IPS-20b (cell line): Measurements from ENCODE around the gene SHANK3.
A peak's percentile ranks its signal among the peaks of the same experiment; 100 is the strongest.
"Not testable (repeated sequence)": the region's sequence is repeated elsewhere in the genome, so short reads cannot be mapped to it uniquely, and the experiment has no call there.

Source experiments
- H3K27ac ChIP-seq: one replicate; pipeline ENCODE4 v1.5.1; 2013; ENCODE audit warnings: low read length
- H3K27me3 ChIP-seq: 2 replicates; pipeline ENCODE4 v1.6.1; 2013; ENCODE audit warnings: mild to moderate bottlenecking, low read length, inconsistent platforms; ENCODE audit not compliant: insufficient read depth
- H3K36me3 ChIP-seq: 2 replicates; pipeline ENCODE4 v1.6.1; 2013; ENCODE audit warnings: low read depth, mild to moderate bottlenecking, inconsistent platforms, low read length, moderate library complexity; ENCODE audit not compliant: insufficient read depth
- H3K4me1 ChIP-seq: 2 replicates; pipeline ENCODE4 v1.6.1; 2013; ENCODE audit warnings: mild to moderate bottlenecking, control low read depth, inconsistent platforms, low read length, moderate library complexity; ENCODE audit not compliant: insufficient read depth
- H3K4me3 ChIP-seq: 2 replicates; pipeline ENCODE4 v1.5.1; 2013; ENCODE audit warnings: mild to moderate bottlenecking, low read length, inconsistent platforms
- H3K9ac ChIP-seq: 2 replicates; pipeline ENCODE4 v1.6.1; 2013; ENCODE audit warnings: low read depth, mild to moderate bottlenecking, inconsistent platforms, low read length, moderate library complexity
- H3K9me3 ChIP-seq: 2 replicates; pipeline ENCODE4 v1.6.1; 2013; ENCODE audit warnings: mild to moderate bottlenecking, low read depth, low read length, inconsistent platforms; ENCODE audit not compliant: insufficient read depth

Gene SHANK3

DNA sequence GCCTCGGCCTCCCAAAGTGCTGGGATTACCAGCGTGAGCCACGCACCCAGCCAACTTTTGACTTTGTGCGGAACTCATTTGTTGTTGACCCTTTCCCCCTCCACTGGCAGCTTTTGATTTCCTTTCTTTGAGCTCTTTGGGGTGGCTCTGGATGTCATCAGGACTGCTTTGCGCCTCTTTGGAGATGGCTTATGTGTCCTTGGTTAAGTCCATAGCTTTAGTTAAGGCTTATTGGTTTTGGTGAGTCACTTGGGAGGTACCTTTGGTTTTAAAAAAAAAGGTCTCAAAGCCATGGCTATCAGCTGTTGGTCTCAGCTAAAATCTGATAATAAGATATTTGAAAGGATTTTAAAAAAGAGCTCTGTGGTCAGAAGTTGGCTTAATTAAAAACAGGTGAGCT is 39.5 kb upstream of the SHANK3 start:
- Histone ChIP-seq H3K27me3 (peaks cover 6% of the 10 kb centered on the region), H3K9me3 (no peaks in the 10 kb centered on the region), H3K9ac (no peak overlapping the region), H3K4me1 (peaks cover 6% of the 10 kb centered on the region; the same call in 1 of the 2 replicates), H3K27ac (no peak overlapping the region), H3K36me3 (no peaks in the 10 kb centered on the region), H3K4me3 (no peak overlapping the region)

DNA sequence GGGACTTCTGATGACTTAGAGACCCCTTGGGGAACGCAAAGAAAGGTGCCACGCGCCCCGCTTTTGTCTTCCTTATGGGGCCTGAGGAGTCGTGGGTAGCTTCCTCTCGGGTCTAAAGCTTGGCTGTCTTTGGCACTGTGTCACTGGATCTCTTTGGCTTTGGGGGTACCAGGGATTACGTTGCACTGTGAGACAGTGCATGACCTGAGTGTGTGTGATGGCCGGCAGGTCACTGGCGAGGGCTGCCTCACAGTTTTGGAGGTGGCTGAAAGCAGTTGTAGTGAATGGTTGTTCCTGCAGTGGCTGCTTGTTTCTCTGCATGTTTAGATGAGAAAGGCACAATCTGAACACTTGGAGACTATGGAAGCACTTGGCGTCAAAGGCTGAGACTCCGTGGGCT is 38.9 kb upstream of the SHANK3 start:
- Histone ChIP-seq H3K27me3 (peaks cover 2% of the 10 kb centered on the region), H3K4me1 (peaks cover 1% of the 10 kb centered on the region; the same call in 1 of the 2 replicates), H3K27ac (no peak overlapping the region), H3K9me3 (no peaks in the 10 kb centered on the region), H3K9ac (no peak overlapping the region), H3K4me3 (no peak overlapping the region), H3K36me3 (no peaks in the 10 kb centered on the region)

DNA sequence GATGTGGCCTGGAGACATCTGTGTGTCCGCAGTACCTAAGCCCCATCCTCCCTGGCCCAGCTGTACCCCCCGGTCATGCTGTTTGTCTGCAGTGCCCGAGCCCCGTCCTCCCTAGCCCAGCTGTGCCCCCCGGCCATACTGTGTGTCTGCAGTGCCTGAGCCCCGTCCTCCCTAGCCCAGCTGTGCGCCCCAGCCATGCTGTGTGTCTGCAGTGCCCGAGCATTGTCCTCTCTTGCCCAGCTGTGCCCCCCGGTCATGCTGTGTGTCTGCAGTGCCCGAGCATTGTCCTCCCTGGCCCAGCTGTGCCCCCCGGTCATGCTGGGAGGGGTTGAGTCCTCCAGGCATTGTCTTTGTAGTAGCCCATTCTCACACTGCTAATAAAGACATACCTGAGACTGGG is 37.0 kb upstream of the SHANK3 start:
- Histone ChIP-seq H3K9ac (no peak overlapping the region), H3K4me1 (no peaks in the 10 kb centered on the region), H3K27ac (no peak overlapping the region), H3K9me3 (no peaks in the 10 kb centered on the region), H3K27me3 (no peaks in the 10 kb centered on the region), H3K36me3 (no peaks in the 10 kb centered on the region), H3K4me3 (no peak overlapping the region)

GRCh38 chr22:50640296-50640695 is 32.3 kb upstream of the SHANK3 start:
- not testable (repeated sequence) for H3K36me3 ChIP-seq, H3K27ac ChIP-seq, H3K9ac ChIP-seq, H3K4me3 ChIP-seq, H3K9me3 ChIP-seq
- H3K4me1 ChIP-seq, result peaks cover 14% of the 10 kb centered on the region; the same call in 1 of the 2 replicates
- H3K27me3 ChIP-seq, result peaks cover 25% of the 10 kb centered on the region

DNA sequence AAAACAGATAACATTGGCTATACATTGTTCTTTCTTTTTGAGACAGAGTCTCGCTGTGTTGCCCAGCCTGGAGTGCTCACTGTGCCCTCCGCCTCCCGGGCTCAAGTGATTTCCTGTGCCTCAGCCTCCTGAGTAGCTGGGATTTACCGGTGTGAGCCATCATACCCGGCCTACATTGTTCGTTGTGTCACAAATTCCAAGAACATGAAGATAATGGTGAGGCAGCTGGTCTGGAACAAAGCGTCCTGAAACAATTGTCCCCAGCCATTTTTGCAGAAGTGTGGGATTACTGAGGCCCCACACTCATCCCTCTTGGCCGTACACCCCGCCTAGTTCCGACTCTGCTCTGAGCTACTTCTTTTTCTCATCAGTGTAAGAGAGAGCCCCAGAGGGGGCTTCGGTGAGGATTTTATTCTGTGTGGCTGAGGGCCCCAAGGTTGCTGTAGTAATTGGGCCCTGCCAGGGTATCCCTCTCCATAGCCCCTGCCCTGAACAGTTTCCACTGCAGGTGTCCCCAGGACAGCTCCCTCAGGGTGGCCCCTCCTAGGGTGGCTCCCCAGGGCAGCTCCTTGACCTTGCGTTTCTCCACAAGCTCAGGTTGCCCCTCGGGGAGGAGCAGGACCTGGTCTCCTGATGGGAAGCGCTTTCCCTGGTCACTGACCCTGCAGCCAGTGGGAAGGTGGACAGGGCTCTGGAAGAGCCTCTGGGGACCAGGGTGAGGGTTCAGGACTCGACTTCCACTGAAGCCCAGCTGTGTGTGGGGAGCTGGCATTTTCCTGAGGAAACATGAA is 31.6 kb upstream of the SHANK3 start:
- Histone ChIP-seq H3K9me3 (0 out of 2 replicates have a peak, but pooled peaks cover 5% of the 10 kb centered on the region), H3K4me3 (peak overlapping the region; percentile 49; the same call in 1 of the 2 replicates), H3K9ac (peak overlapping the region; percentile 60; the same call in 1 of the 2 replicates), H3K27ac (peak overlapping the region; percentile 3), H3K27me3 (peaks cover 29% of the 10 kb centered on the region), H3K36me3 (no peaks in the 10 kb centered on the region), H3K4me1 (peaks cover 14% of the 10 kb centered on the region; the same call in 1 of the 2 replicates)

GRCh38 chr22:50641696-50642607 is 30.7 kb upstream of the SHANK3 start:
- Histone ChIP-seq H3K4me1 (peaks cover 14% of the 10 kb centered on the region; the same call in 1 of the 2 replicates), H3K27ac (peak overlapping the region; percentile 3), H3K9ac (peak overlapping the region; percentile 60; the same call in 1 of the 2 replicates), H3K4me3 (peak overlapping the region; percentile 49; the same call in 1 of the 2 replicates), H3K27me3 (peaks cover 29% of the 10 kb centered on the region), H3K9me3 (peaks cover 9% of the 10 kb centered on the region), H3K36me3 (no peaks in the 10 kb centered on the region)

DNA sequence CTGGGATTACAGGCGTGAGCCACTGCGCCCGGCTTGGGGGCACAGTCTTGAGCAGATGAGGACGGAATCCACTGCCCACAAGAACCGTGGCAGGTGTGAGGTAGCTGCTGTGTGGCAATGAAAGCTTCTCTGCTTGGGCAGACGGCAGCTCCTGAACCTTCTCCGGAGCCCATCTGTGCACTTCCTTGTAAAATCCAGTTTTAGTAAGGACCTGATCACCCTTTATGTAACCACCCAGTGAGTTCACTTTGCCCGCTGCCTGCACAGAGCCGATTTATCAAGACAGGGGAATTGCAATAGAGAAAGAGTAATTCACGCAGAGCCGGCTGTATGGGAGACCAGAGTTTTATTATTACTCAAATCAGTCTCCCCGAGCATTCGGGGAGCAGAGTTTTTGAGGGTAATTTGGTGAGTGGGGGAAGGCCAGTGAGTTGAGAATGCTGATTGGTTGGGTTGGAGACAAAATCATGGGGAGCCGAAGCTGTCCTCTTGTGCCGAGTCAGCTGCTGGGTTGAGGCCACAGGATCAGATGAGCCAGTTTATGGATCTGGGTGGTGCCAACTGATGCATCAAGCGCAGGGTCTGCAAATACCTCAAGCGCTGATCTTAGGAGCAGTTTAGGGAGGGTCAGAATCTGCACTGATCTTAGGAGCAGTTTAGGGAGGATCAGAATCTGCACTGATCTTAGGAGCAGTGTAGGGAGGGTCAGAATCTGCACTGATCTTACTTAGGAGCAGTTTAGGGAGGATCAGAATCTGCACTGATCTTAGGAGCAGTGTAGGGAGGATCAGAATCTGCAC is 29.4 kb upstream of the SHANK3 start:
- H3K9ac ChIP-seq, H3K4me3 ChIP-seq, H3K36me3 ChIP-seq, H3K27ac ChIP-seq: not testable (repeated sequence)
- Histone ChIP-seq H3K9me3 (peaks cover 14% of the 10 kb centered on the region), H3K4me1 (peaks cover 14% of the 10 kb centered on the region; the same call in 1 of the 2 replicates), H3K27me3 (peaks cover 29% of the 10 kb centered on the region)

DNA sequence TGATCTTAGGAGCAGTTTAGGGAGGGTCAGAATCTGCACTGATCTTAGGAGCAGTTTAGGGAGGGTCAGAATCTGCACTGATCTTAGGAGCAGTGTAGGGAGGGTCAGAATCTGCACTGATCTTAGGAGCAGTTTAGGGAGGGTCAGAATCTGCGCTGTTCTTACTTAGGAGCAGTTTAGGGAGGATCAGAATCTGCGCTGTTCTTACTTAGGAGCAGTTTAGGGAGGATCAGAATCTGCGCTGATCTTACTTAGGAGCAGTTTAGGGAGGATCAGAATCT is 28.9 kb upstream of the SHANK3 start:
- not testable (repeated sequence) for H3K27ac ChIP-seq, H3K36me3 ChIP-seq, H3K9ac ChIP-seq, H3K4me3 ChIP-seq
- H3K9me3 ChIP-seq, result peaks cover 16% of the 10 kb centered on the region
- H3K4me1 ChIP-seq, result peaks cover 14% of the 10 kb centered on the region; the same call in 1 of the 2 replicates
- H3K27me3 ChIP-seq, result peaks cover 29% of the 10 kb centered on the region

DNA sequence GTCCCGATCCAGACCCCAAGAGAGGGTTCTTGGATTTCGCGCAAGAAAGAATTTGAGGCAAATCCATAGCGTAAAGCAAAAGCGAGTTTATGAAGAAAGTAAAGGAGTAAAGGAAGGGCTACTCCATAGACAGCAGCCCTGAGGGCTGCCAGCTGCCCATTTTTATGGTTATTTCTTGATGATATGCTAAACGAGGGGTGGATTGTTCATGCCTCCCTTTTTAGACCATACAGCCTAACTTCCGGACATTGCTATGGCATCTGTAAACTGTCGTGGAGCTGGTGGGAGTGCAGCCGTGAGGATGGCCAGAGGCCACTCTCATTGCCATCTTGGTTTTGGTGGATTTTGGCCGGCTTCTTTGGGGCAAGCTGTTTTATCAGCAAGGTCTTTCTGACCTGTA is 19.4 kb upstream of the SHANK3 start:
- Histone ChIP-seq H3K4me1 (no peaks in the 10 kb centered on the region), H3K36me3 (no peaks in the 10 kb centered on the region), H3K9ac (no peak overlapping the region), H3K27ac (no peak overlapping the region), H3K27me3 (peaks cover 33% of the 10 kb centered on the region), H3K9me3 (peaks cover 23% of the 10 kb centered on the region), H3K4me3 (no peak overlapping the region)

DNA sequence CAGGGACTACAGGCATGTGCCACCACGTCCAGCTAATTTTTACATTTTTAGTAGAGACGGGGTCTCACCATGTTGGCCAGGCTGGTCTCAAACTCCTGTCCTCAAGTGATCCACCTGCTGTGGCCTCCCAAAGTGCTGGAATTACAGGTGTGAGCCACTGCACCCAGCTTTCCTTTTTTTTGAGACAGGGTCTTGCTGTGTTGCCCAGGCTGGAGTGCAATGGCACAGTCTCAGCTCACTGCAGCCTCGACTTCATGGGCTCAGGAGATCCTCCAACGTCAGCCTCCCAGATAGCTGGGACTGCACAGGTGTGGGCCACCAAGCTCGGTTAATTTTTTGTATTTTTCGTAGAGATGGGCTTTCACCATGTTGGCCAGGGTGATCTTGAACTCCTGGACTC is 18.0 kb upstream of the SHANK3 start:
- H3K27me3 ChIP-seq, result peaks cover 34% of the 10 kb centered on the region
- H3K4me3 ChIP-seq, H3K9ac ChIP-seq, H3K4me1 ChIP-seq, H3K36me3 ChIP-seq, H3K27ac ChIP-seq: not testable (repeated sequence)
- peaks cover 14% of the 10 kb centered on the region for H3K9me3 ChIP-seq
